AG09319 (cell line): ENCODE results near the gene ITGA6.

Source experiments
- DNase-seq: peaks from one replicate; pipeline ENCODE4 v3.0.0-alpha.2; 2010; ENCODE audit warnings: low read depth; ENCODE audit errors: extremely low read depth
- TF ChIP-seq, protein P1 (sequence below): IDR thresholded peaks from 2 replicates; pipeline ENCODE4 v1.5.1; 2011; ENCODE audit warnings: low read depth, mild to moderate bottlenecking, inconsistent platforms, low read length, moderate library complexity

Gene ITGA6

DNA sequence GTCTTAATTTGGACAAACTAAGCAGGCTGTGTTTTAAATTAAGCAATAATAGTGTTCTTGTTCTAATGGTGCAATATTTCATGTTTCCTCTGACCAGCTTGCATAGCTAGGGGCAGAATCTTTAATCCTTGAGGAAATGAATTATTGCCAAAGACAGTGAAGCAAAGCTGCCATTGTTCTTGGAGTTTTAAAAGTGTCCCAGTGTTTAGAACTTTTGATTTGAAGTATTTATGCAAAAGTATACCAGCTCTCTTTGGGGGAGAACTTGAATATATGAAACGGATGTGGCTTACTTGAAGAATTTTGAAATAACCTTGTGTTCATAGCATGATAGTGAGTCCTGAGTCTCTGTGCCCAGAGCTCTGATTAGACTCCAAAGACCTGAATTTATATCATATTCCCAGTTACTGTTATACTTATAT is 33.4 kb downstream of the ITGA6 start:
- no peak for DNase-seq
- TF ChIP-seq, protein P1, sequence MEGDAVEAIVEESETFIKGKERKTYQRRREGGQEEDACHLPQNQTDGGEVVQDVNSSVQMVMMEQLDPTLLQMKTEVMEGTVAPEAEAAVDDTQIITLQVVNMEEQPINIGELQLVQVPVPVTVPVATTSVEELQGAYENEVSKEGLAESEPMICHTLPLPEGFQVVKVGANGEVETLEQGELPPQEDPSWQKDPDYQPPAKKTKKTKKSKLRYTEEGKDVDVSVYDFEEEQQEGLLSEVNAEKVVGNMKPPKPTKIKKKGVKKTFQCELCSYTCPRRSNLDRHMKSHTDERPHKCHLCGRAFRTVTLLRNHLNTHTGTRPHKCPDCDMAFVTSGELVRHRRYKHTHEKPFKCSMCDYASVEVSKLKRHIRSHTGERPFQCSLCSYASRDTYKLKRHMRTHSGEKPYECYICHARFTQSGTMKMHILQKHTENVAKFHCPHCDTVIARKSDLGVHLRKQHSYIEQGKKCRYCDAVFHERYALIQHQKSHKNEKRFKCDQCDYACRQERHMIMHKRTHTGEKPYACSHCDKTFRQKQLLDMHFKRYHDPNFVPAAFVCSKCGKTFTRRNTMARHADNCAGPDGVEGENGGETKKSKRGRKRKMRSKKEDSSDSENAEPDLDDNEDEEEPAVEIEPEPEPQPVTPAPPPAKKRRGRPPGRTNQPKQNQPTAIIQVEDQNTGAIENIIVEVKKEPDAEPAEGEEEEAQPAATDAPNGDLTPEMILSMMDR: no peak

DNA sequence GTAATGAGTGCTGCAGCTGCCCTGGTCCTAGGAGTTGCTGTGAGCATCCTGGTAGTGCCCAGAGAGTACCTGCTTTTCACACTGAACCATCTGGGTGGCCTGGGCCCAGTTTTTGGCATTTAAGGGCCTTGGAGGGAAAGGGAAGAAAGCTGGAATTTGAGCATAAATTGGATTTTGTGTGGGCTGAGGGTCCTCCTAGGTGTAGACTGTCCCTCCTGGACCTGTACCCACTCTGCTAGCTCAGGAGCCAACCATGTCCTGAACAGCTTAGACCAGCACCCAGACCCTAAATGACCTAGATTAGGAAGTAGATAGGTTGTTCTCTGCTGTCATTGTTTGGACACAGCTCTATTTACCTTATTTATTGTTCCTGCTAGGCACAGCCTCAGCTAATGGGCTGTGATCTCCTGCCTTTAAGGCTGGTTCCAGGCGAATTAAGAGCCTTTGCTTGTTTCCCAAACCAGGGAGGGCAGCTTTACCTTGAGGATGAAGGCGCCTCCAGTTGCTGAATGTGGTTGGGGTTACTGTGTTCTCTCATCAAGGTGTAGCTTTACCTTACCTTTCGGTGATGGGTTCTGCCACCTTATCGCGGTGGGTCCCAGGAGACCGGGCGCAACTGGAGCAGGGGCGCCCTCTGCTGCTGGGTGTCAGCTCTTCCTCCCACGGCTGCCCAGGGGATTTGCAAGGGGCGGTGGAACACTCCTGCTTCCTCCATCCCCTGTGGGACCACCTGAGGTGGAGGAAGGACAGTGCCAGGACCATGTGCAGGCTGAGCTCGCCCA is 34.4 kb downstream of the ITGA6 start:
- TF ChIP-seq, protein P1: peak; percentile 85
- no peak for DNase-seq

GRCh38 chr2:172462373-172462848 is 35.0 kb downstream of the ITGA6 start:
- DNase-seq: no peak
- TF ChIP-seq, protein P1: no peak

GRCh38 chr2:172462849-172463381 is 35.5 kb downstream of the ITGA6 start:
- no peak for DNase-seq
- TF ChIP-seq, protein P1: no peak

DNA sequence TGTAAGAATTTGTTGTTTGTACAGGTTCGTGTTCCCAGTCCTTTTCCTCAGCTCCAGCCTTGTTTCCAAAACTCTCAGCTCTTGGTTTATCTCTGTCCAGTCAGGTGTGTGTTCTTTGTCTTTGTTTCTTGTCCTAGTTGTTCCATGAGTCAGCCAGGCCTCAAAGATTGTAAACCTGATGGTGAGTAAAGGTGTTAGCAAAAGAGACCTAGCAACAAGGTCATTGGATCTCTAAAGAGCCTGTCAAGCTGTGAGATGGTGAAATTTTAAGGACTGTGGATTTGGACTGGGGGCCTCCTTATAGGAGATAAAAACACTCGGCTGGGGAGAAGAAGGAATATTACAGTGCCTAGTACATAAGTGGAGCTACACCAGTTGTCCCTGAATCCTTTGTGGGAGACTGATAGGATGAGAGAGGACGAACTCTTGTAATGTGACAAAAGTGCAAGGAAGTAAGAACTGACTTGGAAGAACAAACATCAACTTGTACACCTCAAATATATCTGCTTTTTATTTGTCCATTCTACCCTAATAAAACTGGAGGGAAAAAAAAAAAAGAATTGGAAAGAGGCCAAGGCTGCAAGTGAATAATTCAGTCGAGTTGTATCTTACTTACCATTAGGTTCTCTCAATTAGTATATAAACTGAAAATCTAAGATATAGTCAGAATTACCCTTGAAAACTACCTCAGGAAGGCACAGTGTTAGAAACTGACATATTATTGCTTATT is 37.2 kb downstream of the ITGA6 start:
- TF ChIP-seq, protein P1: no peak
- DNase-seq: no peak

GRCh38 chr2:172465417-172466334 is 38.3 kb downstream of the ITGA6 start:
- peak; percentile 54 for DNase-seq
- TF ChIP-seq, protein P1: peak; percentile 90
